Measurements from ENCODE around the gene LSP1. TPM values are rescaled to one million over a fixed set of nuclear protein-coding genes. Genes with fewer than 3 reads are reported as not detected.

Gene LSP1
- polyA plus RNA-seq, 4 donors: 4.5 to 45.1 (median 22.3) TPM

DNA sequence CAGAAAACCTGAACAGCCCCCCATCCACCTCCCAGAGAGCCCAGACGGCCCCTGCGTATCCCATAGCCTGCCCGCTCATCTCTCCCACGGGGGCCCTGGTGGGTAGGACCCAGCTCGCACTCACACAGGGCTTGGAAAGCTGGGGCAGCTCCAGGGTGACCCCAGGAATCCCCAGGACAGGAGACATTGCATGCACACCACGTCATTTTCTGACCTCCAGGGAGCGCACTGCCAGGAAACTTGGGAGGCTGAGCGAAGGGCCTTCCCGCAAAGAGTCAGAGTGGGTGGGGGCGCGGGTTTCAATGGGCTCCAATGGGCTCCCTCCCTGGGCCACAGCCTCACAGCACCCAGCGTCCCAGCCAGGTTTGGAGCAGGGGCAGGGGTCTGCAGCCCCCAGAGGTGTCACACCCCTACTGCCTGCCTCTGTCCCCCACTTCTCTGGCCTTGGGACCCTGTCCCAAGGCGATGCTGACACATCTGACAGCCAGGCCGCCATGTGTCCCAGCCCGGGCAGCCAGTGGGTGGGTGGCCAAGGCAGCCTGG is 26.3 kb upstream of the LSP1 start:
- peaks cover 3 to 44% (median 11%) of the 10 kb centered on the region in 3 donors for H3K4me1 ChIP-seq (ENCODE audit: control insufficient read depth in 3 of 3, insufficient read depth in 2 of 3, low read depth in 1 of 3, low read length in 2 of 3)
- 29 to 65% (median 40%) methylated on average over 15 of the region's 15 CpGs for WGBS, 3 donors
- H3K4me3 ChIP-seq (ENCODE audit: low read depth in 1 of 3, low read length in 3 of 3): no peak overlapping the region
- DNase-seq (peak in 1 of 2 donors; percentile 67), FAIRE-seq (no peak)
- peak overlapping the region in 1 of 3 donors; percentile 46 for H3K27ac ChIP-seq (ENCODE audit: low read depth in 1 of 3, low read length in 2 of 3)
- H3K27me3 ChIP-seq (ENCODE audit: control insufficient read depth in 3 of 3, insufficient read depth in 3 of 3, low read length in 3 of 3): peaks cover 0 to 2% (median 0%) of the 10 kb centered on the region in 3 donors
- H3K36me3 ChIP-seq (ENCODE audit: control insufficient read depth in 3 of 3, insufficient read depth in 2 of 3, low read depth in 1 of 3, low read length in 3 of 3): no peaks in the 10 kb centered on the region
- no peaks in the 10 kb centered on the region for H3K9me3 ChIP-seq (ENCODE audit: control insufficient read depth in 2 of 2, insufficient read depth in 1 of 2, low read depth in 1 of 2, low read length in 1 of 2)

DNA sequence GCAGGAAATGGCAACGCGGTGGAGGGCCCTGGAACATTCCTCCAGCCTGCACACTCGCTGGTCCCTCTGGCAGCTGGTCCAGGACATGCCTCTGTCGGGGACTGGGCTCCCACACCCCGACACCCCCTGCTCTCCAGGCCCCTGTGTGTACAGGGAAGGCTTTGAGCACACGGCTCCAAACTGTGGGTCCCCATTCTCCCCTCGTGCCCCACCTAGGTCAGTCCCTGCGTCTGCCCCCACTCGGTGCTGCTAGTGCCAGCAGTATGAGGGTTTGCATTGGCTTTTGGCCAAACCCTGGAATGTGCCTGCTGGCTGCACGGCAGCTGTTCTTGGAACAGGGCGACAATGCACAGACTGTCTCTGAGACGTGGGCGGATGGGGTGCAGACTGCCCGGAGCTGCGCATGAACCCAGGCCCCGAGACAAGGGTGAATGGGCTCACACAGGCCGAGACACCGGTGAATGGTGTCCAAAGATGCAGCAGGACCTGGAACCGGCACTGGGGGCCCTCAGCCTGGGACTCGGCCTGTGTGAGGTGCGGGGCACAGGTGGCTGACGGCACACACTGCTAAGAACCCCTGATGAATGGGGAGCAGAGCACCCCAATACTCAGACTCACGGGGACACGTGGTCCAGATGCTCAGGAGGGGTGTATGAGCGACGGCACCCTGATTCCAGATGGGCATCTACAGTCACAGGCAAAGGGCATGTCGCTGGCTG is 25.6 kb upstream of the LSP1 start:
- no peak overlapping the region for H3K4me3 ChIP-seq (ENCODE audit: low read depth in 1 of 3, low read length in 3 of 3)

GRCh38 chr11:1827931-1828330 is 25.0 kb upstream of the LSP1 start:
- Histone ChIP-seq H3K4me3 (ENCODE audit: low read depth in 1 of 3, low read length in 3 of 3) (no peak overlapping the region), H3K36me3 (ENCODE audit: control insufficient read depth in 3 of 3, insufficient read depth in 2 of 3, low read depth in 1 of 3, low read length in 3 of 3) (no peaks in the 10 kb centered on the region), H3K4me1 (ENCODE audit: control insufficient read depth in 3 of 3, insufficient read depth in 2 of 3, low read depth in 1 of 3, low read length in 2 of 3) (peaks cover 3 to 57% (median 11%) of the 10 kb centered on the region in 3 donors), H3K9me3 (ENCODE audit: control insufficient read depth in 2 of 2, insufficient read depth in 1 of 2, low read depth in 1 of 2, low read length in 1 of 2) (no peaks in the 10 kb centered on the region), H3K27me3 (ENCODE audit: control insufficient read depth in 3 of 3, insufficient read depth in 3 of 3, low read length in 3 of 3) (peaks cover 0 to 2% (median 0%) of the 10 kb centered on the region in 3 donors), H3K27ac (ENCODE audit: low read depth in 1 of 3, low read length in 2 of 3) (no peak overlapping the region)
- 73 to 86% (median 75%) methylated on average over 19 of the region's 19 CpGs for WGBS, 3 donors
- FAIRE-seq: no peak
- DNase-seq: no peak

More for the DNA sequence above, 25.6 kb upstream of the LSP1 start:
- peak overlapping the region in 1 of 3 donors; percentile 46 for H3K27ac ChIP-seq (ENCODE audit: low read depth in 1 of 3, low read length in 2 of 3)
- peaks cover 3 to 51% (median 11%) of the 10 kb centered on the region in 3 donors for H3K4me1 ChIP-seq (ENCODE audit: control insufficient read depth in 3 of 3, insufficient read depth in 2 of 3, low read depth in 1 of 3, low read length in 2 of 3)
- no peaks in the 10 kb centered on the region for H3K9me3 ChIP-seq (ENCODE audit: control insufficient read depth in 2 of 2, insufficient read depth in 1 of 2, low read depth in 1 of 2, low read length in 1 of 2)
- H3K36me3 ChIP-seq (ENCODE audit: control insufficient read depth in 3 of 3, insufficient read depth in 2 of 3, low read depth in 1 of 3, low read length in 3 of 3): no peaks in the 10 kb centered on the region
- WGBS, 3 donors: 21 to 53% (median 34%) methylated on average over 26 to 27 of the region's 27 CpGs
- no peak for FAIRE-seq
- peaks cover 0 to 2% (median 0%) of the 10 kb centered on the region in 3 donors for H3K27me3 ChIP-seq (ENCODE audit: control insufficient read depth in 3 of 3, insufficient read depth in 3 of 3, low read length in 3 of 3)
- DNase-seq: peak; percentile 54 to 81

DNA sequence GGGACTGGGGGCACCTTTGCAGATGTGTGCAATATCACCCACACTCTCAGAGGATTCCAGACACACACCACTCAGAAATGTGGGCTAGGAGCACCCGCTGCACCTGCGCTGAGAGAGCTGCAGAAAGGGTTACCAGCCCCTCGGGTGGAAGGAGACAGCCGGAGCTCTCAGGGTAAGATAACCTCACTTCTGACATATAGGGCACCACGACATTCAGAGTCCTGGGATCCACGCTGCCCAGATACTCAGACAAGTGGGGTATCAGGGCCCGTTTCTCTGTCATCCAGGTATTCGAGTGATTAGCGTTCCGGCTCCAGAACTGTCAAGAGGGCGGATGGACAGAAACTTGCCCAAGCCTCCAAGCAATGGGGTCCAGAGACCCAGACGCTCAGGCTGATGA is 24.3 kb upstream of the LSP1 start:
- Histone ChIP-seq H3K27ac (ENCODE audit: low read depth in 1 of 3, low read length in 2 of 3) (no peak overlapping the region), H3K27me3 (ENCODE audit: control insufficient read depth in 3 of 3, insufficient read depth in 3 of 3, low read length in 3 of 3) (peaks cover 0 to 2% (median 0%) of the 10 kb centered on the region in 3 donors), H3K4me3 (ENCODE audit: low read depth in 1 of 3, low read length in 3 of 3) (no peak overlapping the region), H3K4me1 (ENCODE audit: control insufficient read depth in 3 of 3, insufficient read depth in 2 of 3, low read depth in 1 of 3, low read length in 2 of 3) (peaks cover 3 to 63% (median 11%) of the 10 kb centered on the region in 3 donors), H3K9me3 (ENCODE audit: control insufficient read depth in 2 of 2, insufficient read depth in 1 of 2, low read depth in 1 of 2, low read length in 1 of 2) (no peaks in the 10 kb centered on the region), H3K36me3 (ENCODE audit: control insufficient read depth in 3 of 3, insufficient read depth in 2 of 3, low read depth in 1 of 3, low read length in 3 of 3) (no peaks in the 10 kb centered on the region)
- FAIRE-seq (no peak), DNase-seq (no peak)
- WGBS, 3 donors: 83 to 85% (median 83%) methylated on average over 12 of the region's 12 CpGs

GRCh38 chr11:1829039-1829820 is 23.7 kb upstream of the LSP1 start:
- peaks cover 0 to 2% (median 0%) of the 10 kb centered on the region in 3 donors for H3K27me3 ChIP-seq (ENCODE audit: control insufficient read depth in 3 of 3, insufficient read depth in 3 of 3, low read length in 3 of 3)
- H3K9me3 ChIP-seq (ENCODE audit: control insufficient read depth in 2 of 2, insufficient read depth in 1 of 2, low read depth in 1 of 2, low read length in 1 of 2): no peaks in the 10 kb centered on the region
- H3K27ac ChIP-seq (ENCODE audit: low read depth in 1 of 3, low read length in 2 of 3): no peak overlapping the region
- H3K4me1 ChIP-seq (ENCODE audit: control insufficient read depth in 3 of 3, insufficient read depth in 2 of 3, low read depth in 1 of 3, low read length in 2 of 3): peaks cover 3 to 68% (median 11%) of the 10 kb centered on the region in 3 donors
- no peak overlapping the region for H3K4me3 ChIP-seq (ENCODE audit: low read depth in 1 of 3, low read length in 3 of 3)
- no peak for DNase-seq
- H3K36me3 ChIP-seq (ENCODE audit: control insufficient read depth in 3 of 3, insufficient read depth in 2 of 3, low read depth in 1 of 3, low read length in 3 of 3): no peaks in the 10 kb centered on the region
- 73 to 78% (median 76%) methylated on average over 11 of the region's 11 CpGs for WGBS, 3 donors
- FAIRE-seq: no peak

GRCh38 chr11:1830004-1830321 is 22.9 kb upstream of the LSP1 start:
- Histone ChIP-seq H3K9me3 (ENCODE audit: control insufficient read depth in 2 of 2, insufficient read depth in 1 of 2, low read depth in 1 of 2, low read length in 1 of 2) (no peaks in the 10 kb centered on the region), H3K27ac (ENCODE audit: low read depth in 1 of 3, low read length in 2 of 3) (peak overlapping the region in 1 of 3 donors; percentile 43), H3K36me3 (ENCODE audit: control insufficient read depth in 3 of 3, insufficient read depth in 2 of 3, low read depth in 1 of 3, low read length in 3 of 3) (no peaks in the 10 kb centered on the region), H3K27me3 (ENCODE audit: control insufficient read depth in 3 of 3, insufficient read depth in 3 of 3, low read length in 3 of 3) (peaks cover 0 to 2% (median 0%) of the 10 kb centered on the region in 3 donors), H3K4me3 (ENCODE audit: low read depth in 1 of 3, low read length in 3 of 3) (no peak overlapping the region), H3K4me1 (ENCODE audit: control insufficient read depth in 3 of 3, insufficient read depth in 2 of 3, low read depth in 1 of 3, low read length in 2 of 3) (peaks cover 3 to 71% (median 17%) of the 10 kb centered on the region in 3 donors)
- WGBS, 3 donors: 9 to 43% (median 24%) methylated on average over 6 of the region's 6 CpGs
- DNase-seq (peak in 1 of 2 donors; percentile 63), FAIRE-seq (no peak)

GRCh38 chr11:1830322-1831223 is 22.3 kb upstream of the LSP1 start:
- no peaks in the 10 kb centered on the region for H3K9me3 ChIP-seq (ENCODE audit: control insufficient read depth in 2 of 2, insufficient read depth in 1 of 2, low read depth in 1 of 2, low read length in 1 of 2)
- peaks cover 0 to 2% (median 0%) of the 10 kb centered on the region in 3 donors for H3K27me3 ChIP-seq (ENCODE audit: control insufficient read depth in 3 of 3, insufficient read depth in 3 of 3, low read length in 3 of 3)
- FAIRE-seq: no peak
- no peak overlapping the region for H3K4me3 ChIP-seq (ENCODE audit: low read depth in 1 of 3, low read length in 3 of 3)
- no peaks in the 10 kb centered on the region for H3K36me3 ChIP-seq (ENCODE audit: control insufficient read depth in 3 of 3, insufficient read depth in 2 of 3, low read depth in 1 of 3, low read length in 3 of 3)
- 11 to 50% (median 22%) methylated on average over 33 of the region's 33 CpGs for WGBS, 3 donors
- H3K27ac ChIP-seq (ENCODE audit: low read depth in 1 of 3, low read length in 2 of 3): peak overlapping the region; percentile 40 to 56 (median 43)
- peaks cover 3 to 71% (median 19%) of the 10 kb centered on the region in 3 donors for H3K4me1 ChIP-seq (ENCODE audit: control insufficient read depth in 3 of 3, insufficient read depth in 2 of 3, low read depth in 1 of 3, low read length in 2 of 3)
- DNase-seq: peak; percentile 94 to 95

All from small intestine (tissue), 7 donors.